Adrenal gland (tissue), 5 donors: Measurements from ENCODE around the gene ANGPT4.

Experiments
- POLR2A ChIP-seq, 2 donors: fragments of 450-650 bp; IDR thresholded peaks; one replicate each; pipeline ENCODE4 v1.6.1; 2017; ENCODE audit warnings: antibody characterized with exemption in 2 of 2, mild to moderate bottlenecking in 2 of 2, moderate library complexity in 1 of 2
- TF ChIP-seq, protein P1 (sequence below), 6 experiments: fragments of 450-650 bp in 4 of 6; fragments of 200-600 bp in 2 of 6; sonication (generic) in 1 of 6; IDR thresholded peaks; 1 replicate in 5 of 6; 2 replicates in 1 of 6; pipeline versions ENCODE4 v1.5.1 to v1.8.0; 2016 to 2021; ENCODE audit warnings: antibody characterized with exemption in 6 of 6, mild to moderate bottlenecking in 2 of 6, moderate library complexity in 1 of 6
- donor health status: DM: no; HTN: no; CAD: no.

DNA sequence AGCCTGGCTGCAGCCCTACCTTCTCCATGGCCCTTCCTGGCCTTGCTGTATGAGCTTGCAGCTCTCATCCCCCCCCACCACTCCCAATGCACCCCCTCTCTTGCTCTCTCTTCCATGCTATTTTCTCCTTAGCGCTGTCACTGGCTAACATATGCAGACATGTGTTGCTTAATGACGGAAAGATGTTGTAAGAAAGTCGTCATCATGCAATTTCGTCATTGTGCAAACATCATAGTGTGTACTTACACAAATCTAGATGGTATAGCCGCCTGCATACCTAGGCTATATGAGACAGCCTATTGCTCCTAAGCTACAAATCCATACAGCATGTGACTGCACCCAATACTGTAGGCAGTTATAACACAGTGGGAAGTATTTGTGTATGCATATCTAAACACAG is 27.0 kb downstream of the ANGPT4 start:
- TF ChIP-seq, protein P1, sequence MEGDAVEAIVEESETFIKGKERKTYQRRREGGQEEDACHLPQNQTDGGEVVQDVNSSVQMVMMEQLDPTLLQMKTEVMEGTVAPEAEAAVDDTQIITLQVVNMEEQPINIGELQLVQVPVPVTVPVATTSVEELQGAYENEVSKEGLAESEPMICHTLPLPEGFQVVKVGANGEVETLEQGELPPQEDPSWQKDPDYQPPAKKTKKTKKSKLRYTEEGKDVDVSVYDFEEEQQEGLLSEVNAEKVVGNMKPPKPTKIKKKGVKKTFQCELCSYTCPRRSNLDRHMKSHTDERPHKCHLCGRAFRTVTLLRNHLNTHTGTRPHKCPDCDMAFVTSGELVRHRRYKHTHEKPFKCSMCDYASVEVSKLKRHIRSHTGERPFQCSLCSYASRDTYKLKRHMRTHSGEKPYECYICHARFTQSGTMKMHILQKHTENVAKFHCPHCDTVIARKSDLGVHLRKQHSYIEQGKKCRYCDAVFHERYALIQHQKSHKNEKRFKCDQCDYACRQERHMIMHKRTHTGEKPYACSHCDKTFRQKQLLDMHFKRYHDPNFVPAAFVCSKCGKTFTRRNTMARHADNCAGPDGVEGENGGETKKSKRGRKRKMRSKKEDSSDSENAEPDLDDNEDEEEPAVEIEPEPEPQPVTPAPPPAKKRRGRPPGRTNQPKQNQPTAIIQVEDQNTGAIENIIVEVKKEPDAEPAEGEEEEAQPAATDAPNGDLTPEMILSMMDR (IDR thresholded peaks at IDR 0.05): no peak
- TF ChIP-seq POLR2A (IDR thresholded peaks at IDR 0.05): no peak
